Fibroblast of peridontal ligament (primary cell): ENCODE results near the gene UTP15.
A peak's percentile ranks its signal among the peaks of the same experiment; 100 is the strongest.

Experiments used
- DNase-seq: peaks from one replicate; pipeline ENCODE4 v3.0.0-alpha.2; 2010; ENCODE audit errors: extremely low read depth

The UTP15 gene

GRCh38 chr5:73623901-73624404 lies 58.4 kb downstream of the UTP15 start:
- DNase-seq = no peak

GRCh38 chr5:73624888-73625287 lies 59.3 kb downstream of the UTP15 start:
- no peak for DNase-seq

GRCh38 chr5:73625372-73625943 lies 59.9 kb downstream of the UTP15 start:
- DNase-seq = peak; percentile 31

- peak; percentile 23 for DNase-seq
These were observed 60.6 kb downstream of the UTP15 start, which contains the start of gene ARHGEF28 for GRCh38 chr5:73625944-73626811. ARHGEF28 (plus strand) TSS chr5:73626196; CDS start chr5:73684852, 58,656 bp downstream.

- no peak for DNase-seq
These were observed 61.3 kb downstream of the UTP15 start for GRCh38 chr5:73626814-73627313.

GRCh38 chr5:73629456-73629855 lies 63.9 kb downstream of the UTP15 start:
- no peak for DNase-seq

- no peak for DNase-seq
These were observed 65.2 kb downstream of the UTP15 start for GRCh38 chr5:73630765-73631164.

- no peak for DNase-seq
These were observed 66.0 kb downstream of the UTP15 start for GRCh38 chr5:73631500-73631899.
